ENCODE data around the gene YOD1.

Gene YOD1

DNA sequence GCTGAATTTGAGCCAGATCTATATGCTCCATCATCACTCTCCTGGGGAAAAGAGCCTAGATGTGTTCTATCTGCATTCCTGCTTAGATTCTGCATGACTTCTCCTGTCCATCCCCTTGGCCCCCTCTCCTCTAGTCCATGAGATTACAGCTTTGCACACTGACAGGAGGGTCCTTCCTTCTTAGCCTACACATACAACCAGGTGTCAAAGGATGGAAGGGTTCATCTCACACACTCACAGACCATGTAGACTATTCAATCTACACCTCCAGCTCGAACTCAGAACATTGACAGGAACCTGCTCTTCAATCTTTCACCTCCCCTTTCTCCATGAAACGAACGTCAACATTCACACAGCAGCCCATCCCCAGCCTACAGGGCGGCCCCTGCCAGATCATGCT, 32.3 kb downstream of the YOD1 start:
- Histone ChIP-seq H3K4me3 (ENCODE audit: insufficient read depth, low read length, poor library complexity, severe bottlenecking) (no peak overlapping the region), H3K36me3 (ENCODE audit: low read length) (no peaks in the 10 kb centered on the region), H3K9ac (ENCODE audit: low read length) (no peak overlapping the region), H3F3A (ENCODE audit: insufficient read depth) (no peaks in the 10 kb centered on the region), H3K27me3 (ENCODE audit: low read length) (no peaks in the 10 kb centered on the region), H3K79me2 (ENCODE audit: insufficient read depth, low read length) (no peaks in the 10 kb centered on the region), H3K9me3 (ENCODE audit: insufficient read depth, low read length) (no peaks in the 10 kb centered on the region), H3K27ac (ENCODE audit: low read depth, low read length) (no peak overlapping the region), H2AFZ (ENCODE audit: low read depth, low read length, severe bottlenecking) (no peak overlapping the region), H3K4me2 (ENCODE audit: low read depth, low read length, poor library complexity, severe bottlenecking) (no peak overlapping the region), H3K9me2 (replicated peaks; ENCODE audit: insufficient read depth, low read length) (no peaks in the 10 kb centered on the region), H4K20me1 (ENCODE audit: low read depth, low read length) (no peaks in the 10 kb centered on the region)
- TF ChIP-seq, protein P1, sequence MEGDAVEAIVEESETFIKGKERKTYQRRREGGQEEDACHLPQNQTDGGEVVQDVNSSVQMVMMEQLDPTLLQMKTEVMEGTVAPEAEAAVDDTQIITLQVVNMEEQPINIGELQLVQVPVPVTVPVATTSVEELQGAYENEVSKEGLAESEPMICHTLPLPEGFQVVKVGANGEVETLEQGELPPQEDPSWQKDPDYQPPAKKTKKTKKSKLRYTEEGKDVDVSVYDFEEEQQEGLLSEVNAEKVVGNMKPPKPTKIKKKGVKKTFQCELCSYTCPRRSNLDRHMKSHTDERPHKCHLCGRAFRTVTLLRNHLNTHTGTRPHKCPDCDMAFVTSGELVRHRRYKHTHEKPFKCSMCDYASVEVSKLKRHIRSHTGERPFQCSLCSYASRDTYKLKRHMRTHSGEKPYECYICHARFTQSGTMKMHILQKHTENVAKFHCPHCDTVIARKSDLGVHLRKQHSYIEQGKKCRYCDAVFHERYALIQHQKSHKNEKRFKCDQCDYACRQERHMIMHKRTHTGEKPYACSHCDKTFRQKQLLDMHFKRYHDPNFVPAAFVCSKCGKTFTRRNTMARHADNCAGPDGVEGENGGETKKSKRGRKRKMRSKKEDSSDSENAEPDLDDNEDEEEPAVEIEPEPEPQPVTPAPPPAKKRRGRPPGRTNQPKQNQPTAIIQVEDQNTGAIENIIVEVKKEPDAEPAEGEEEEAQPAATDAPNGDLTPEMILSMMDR (IDR thresholded peaks at IDR 0.05; ENCODE audit: insufficient read depth, low read length, poor library complexity, severe bottlenecking), result no peak
- no peak for TF ChIP-seq EZH2phosphoT487 (conservative IDR thresholded peaks at IDR 0.05; ENCODE audit: low read length)

DNA sequence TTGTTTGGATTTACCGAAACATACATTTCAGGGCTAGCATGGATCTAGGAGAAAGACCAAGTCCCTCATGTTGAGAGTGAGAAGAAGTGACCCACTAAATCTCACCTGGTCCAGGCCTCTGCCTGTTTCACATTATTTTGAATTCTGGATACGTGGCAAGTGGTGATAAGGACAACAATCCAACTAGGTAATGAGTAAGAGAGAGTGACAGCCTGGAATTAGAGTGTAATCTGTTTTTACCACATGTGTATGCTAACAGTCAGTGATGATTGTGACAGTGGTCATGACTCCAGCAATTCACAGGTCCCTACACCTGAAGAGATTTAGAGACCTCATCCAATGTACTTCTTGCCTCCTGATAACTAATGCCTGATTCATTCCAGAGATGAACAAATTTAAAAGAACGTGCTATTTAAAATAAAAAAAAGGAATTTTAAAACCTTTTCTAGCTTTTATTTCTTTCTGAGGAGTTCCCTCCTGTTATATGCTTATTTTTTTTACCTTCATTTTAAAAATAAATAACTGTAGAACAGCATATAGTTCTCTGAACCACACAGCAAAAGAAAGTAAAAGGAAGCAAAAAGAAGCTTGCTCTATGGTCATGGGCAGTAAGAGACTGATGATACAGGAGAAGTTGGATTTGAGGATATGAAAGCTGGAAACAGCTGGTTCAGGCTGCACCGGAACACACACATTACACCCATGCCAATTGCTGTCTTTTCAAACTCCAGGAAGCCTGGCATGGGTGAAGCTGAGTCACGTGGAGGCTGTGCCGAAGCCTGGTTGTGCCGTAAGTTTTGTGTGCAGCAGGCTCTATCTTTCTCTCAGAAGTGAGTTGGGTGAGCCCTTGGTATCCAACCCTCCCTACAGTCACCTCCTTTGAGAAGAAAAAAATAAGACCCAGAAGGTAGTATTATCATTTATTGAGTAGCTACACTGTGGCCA, 33.1 kb downstream of the YOD1 start:
- Histone ChIP-seq H3K36me3 (ENCODE audit: low read length) (no peaks in the 10 kb centered on the region), H3K4me3 (ENCODE audit: insufficient read depth, low read length, poor library complexity, severe bottlenecking) (no peak overlapping the region), H3K79me2 (ENCODE audit: insufficient read depth, low read length) (no peaks in the 10 kb centered on the region), H3F3A (ENCODE audit: insufficient read depth) (no peaks in the 10 kb centered on the region), H2AFZ (ENCODE audit: low read depth, low read length, severe bottlenecking) (no peak overlapping the region), H3K9me2 (replicated peaks; ENCODE audit: insufficient read depth, low read length) (no peaks in the 10 kb centered on the region), H3K9ac (ENCODE audit: low read length) (no peak overlapping the region), H3K27ac (ENCODE audit: low read depth, low read length) (no peak overlapping the region), H3K27me3 (ENCODE audit: low read length) (no peaks in the 10 kb centered on the region), H3K4me2 (ENCODE audit: low read depth, low read length, poor library complexity, severe bottlenecking) (no peak overlapping the region), H3K9me3 (ENCODE audit: insufficient read depth, low read length) (no peaks in the 10 kb centered on the region), H4K20me1 (ENCODE audit: low read depth, low read length) (no peaks in the 10 kb centered on the region)
- TF ChIP-seq EZH2phosphoT487 (conservative IDR thresholded peaks at IDR 0.05; ENCODE audit: low read length), result no peak
- TF ChIP-seq, protein P1 (IDR thresholded peaks at IDR 0.05; ENCODE audit: insufficient read depth, low read length, poor library complexity, severe bottlenecking), result no peak

DNA sequence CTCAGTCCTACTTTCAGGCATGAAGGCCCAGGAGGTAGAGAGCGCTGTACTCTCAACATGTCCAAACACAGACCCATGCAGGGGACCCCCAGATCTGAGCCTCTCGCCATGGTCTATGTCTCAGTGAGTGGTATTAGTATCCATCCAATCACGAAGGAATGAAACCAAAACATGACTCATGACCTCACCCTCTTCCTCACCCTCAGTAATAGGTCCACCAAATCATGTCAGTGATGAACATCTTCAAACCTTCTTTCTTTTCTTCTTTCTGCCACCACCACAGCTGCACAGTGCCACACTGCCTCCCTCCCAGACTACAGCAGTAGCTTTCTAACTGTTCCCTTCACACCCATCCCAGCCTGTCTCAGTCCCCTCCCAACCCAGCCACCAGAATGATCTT, 35.2 kb downstream of the YOD1 start:
- no peak overlapping the region for H3K4me3 ChIP-seq (ENCODE audit: insufficient read depth, low read length, poor library complexity, severe bottlenecking)
- H3K27me3 ChIP-seq (ENCODE audit: low read length), result no peaks in the 10 kb centered on the region

More for the DNA sequence above, 35.2 kb downstream of the YOD1 start:
- Histone ChIP-seq H3K79me2 (ENCODE audit: insufficient read depth, low read length) (no peaks in the 10 kb centered on the region), H3K9ac (ENCODE audit: low read length) (no peak overlapping the region), H3K36me3 (ENCODE audit: low read length) (no peaks in the 10 kb centered on the region), H3K9me2 (replicated peaks; ENCODE audit: insufficient read depth, low read length) (no peaks in the 10 kb centered on the region), H3K9me3 (ENCODE audit: insufficient read depth, low read length) (no peaks in the 10 kb centered on the region), H2AFZ (ENCODE audit: low read depth, low read length, severe bottlenecking) (no peak overlapping the region), H3F3A (ENCODE audit: insufficient read depth) (no peaks in the 10 kb centered on the region), H4K20me1 (ENCODE audit: low read depth, low read length) (no peaks in the 10 kb centered on the region), H3K4me2 (ENCODE audit: low read depth, low read length, poor library complexity, severe bottlenecking) (no peak overlapping the region), H3K27ac (ENCODE audit: low read depth, low read length) (no peak overlapping the region)
- no peak for TF ChIP-seq EZH2phosphoT487 (conservative IDR thresholded peaks at IDR 0.05; ENCODE audit: low read length)
- TF ChIP-seq, protein P1 (IDR thresholded peaks at IDR 0.05; ENCODE audit: insufficient read depth, low read length, poor library complexity, severe bottlenecking), result no peak

Measured in SU-DHL-6 (cell line).